COLO668 (cell line): Measurements from ENCODE around the gene KIF26A.

ENCODE experiments used
- DNase-seq: peaks from one replicate; lab custom pipeline; 2025; ENCODE audit not compliant: unreplicated experiment; lab: John Stamatoyannopoulos, UW

KIF26A gene

DNA sequence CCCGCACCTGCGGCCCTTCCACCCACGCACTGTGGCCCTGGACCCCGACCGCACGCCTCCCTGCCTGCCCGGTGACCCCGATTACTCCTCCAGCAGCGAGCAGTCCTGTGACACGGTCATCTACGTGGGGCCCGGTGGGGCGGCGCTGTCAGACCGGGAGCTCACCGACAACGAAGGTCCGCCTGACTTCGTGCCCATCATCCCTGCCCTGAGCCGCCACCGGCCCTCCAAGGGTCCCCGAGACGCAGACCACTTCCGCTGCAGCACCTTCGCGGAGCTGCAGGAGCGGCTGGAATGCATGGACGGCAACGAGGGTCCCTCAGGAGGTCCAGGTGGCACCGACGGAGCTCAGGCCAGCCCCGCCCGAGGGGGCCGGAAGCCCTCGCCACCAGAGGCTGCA is 36.7 kb downstream of the KIF26A start:
- no peak for DNase-seq

DNA sequence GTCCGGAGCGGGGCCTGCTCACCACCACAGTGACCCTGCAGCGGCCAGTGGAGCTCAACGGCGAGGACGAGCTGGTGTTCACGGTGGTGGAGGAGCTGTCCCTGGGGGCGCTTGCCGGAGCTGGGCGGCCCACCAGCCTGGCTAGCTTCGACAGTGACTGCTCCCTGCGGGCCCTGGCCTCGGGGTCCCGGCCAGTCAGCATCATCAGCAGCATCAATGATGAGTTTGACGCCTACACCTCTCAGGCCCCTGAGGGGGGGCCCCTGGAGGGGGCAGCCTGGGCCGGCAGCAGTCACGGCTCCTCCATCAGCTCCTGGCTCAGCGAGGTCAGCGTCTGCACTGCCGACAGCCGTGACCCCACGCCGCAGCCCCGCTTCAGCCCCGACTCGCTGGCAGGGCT is 37.4 kb downstream of the KIF26A start:
- DNase-seq = no peak

DNA sequence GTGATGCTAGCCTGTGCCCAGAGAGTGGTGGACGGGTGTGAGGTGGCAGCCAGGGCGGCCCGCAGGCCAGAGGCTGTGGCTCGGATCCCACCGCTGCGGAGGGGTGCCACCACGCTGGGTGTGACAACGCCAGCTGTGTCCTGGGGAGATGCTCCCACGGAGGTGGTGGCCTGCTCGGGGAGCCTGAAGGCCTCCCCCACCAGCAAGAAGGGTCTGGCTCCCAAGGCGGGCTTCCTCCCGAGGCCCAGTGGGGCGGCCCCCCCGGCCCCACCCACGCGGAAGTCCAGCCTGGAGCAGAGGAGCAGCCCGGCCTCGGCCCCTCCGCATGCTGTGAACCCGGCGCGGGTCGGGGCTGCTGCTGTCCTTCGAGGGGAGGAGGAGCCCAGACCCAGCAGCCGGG is 38.2 kb downstream of the KIF26A start:
- DNase-seq = no peak

DNA sequence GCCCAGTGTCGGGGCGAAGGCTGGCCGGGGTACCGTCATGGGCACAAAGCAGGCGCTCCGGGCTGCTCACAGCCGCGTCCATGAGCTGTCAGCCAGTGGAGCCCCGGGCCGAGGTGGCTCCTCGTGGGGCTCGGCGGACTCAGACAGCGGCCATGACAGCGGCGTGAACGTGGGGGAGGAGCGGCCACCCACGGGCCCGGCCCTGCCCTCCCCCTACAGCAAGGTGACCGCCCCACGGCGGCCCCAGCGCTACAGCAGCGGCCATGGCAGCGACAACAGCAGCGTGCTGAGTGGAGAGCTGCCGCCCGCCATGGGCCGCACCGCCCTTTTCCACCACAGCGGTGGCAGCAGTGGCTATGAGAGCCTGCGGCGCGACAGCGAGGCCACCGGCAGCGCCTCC is 39.0 kb downstream of the KIF26A start:
- DNase-seq = no peak

DNA sequence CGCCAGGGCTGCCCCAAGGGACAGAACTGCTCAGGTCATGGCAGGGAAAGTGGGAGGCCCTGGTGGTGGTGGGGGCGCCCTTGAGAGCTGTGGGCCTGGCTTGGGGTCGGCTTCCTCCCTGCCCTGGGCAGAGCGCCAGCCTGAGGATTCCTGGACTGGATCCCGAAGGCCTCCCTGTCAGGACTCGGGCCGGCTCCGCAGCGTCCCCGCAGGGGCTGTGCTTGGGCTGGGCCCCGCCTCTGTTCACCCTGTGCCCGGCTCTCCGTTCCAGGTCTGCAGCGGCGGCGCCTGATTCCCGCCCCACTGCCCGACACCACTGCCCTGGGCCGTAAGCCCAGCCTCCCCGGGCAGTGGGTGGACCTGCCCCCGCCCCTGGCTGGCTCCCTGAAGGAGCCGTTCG is 39.9 kb downstream of the KIF26A start:
- no peak for DNase-seq

DNA sequence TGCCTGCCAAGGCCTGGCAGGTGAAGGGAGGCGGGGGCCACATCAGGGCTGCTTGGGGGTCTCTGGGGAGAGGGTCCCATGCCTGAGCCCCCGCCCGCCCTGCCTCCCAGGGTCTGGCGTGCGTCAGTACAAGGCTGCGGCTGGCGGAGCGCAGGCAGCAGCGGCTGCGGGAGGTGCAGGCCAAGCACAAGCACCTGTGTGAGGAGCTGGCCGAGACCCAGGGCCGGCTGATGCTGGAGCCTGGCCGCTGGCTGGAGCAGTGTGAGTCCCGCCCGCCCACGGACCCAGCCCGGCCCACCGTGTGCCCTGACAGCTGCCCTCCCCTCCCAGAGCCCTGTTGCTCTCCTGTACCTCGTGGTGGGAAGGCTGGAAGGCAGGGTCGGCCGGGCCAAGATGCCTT is 40.7 kb downstream of the KIF26A start:
- DNase-seq = no peak

DNA sequence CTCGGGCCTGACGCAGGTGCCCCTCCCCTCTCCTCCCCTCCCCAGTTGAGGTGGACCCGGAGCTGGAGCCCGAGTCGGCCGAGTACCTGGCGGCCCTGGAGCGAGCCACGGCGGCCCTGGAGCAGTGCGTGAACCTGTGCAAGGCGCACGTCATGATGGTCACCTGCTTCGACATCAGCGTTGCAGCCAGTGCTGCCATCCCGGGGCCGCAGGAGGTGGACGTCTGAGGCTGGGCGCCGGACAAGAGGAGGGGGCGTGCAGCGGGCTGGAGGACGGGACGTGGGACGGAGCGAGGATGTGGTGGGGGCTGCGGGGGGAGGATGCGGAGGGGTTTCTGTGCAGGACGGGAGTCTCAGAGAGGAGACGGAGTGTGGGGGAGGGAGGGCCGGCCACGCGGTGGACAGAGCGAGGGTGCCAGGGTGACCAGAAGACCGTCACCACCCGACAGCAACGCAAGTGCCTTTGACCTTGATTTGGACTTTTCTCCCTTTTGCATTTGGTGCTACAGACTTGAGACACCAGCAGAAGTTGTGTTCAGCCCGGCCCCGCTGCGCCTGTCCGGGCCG is 41.3 kb downstream of the KIF26A start:
- no peak for DNase-seq

DNA sequence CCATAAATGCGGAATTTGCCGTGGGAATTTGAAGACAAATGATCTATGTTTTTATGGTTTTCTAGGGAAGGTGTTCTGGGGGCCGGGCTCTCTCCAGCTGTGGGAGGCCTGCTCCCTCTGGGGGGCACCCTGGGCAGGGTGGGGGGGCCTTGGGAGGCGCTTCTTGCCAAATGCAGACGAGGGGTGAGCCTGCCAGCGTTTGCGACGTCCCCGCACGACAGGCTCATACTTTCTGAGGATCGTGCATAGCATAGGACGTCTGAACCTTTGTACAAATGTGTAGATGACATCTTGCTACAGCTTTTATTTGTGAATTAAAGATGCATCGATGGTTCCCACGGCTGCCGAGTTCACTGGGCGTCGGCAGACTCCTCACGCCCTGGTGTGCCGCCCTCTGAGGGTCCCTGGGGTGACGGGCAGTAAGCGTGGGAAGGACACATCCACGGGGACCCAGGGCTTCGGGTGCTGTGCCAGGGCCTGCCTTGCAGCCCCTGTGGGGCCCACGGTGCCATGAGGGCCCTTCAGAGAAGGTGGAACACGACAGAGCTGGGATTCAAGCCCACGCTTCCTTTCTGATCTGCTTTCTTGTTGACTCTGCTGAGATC is 42.3 kb downstream of the KIF26A start:
- DNase-seq = no peak

DNA sequence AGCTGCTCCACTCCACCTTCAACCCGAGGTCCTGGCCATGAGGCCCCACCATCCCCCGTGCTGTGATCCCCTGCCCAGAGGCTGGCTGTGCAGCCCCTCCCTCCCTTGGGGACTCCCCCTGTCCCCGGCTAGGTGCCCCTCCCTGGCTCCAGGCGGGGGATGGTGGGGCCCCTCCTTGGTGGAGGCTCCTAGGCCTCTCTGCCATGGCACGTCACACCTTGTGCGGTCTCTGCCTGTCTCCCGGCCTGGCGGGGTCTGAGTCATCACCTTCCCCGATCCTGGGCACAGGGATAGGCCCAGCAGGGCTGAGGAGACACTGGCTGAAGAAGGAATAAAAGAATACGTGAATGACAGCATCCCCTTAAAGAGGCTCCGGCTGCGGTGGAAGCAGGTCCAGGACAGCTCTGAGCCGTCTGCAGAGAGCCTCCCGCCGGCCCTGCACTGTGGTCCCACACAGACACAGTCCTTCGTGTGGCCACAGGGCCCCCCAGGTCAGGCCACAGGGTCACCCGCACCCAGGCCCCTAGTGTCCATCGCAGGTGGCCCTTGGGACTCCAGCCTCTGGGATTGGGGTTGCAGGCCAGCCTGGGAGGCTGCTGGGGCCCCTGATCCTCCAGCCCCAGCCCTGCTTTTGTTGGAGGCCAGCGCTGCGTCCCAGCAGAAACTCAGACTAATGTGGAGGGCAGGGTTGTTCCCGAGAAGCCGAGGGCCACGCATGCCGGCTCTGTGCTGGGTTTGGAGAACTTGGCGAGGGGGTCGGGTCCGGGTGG is 43.6 kb downstream of the KIF26A start:
- no peak for DNase-seq

DNA sequence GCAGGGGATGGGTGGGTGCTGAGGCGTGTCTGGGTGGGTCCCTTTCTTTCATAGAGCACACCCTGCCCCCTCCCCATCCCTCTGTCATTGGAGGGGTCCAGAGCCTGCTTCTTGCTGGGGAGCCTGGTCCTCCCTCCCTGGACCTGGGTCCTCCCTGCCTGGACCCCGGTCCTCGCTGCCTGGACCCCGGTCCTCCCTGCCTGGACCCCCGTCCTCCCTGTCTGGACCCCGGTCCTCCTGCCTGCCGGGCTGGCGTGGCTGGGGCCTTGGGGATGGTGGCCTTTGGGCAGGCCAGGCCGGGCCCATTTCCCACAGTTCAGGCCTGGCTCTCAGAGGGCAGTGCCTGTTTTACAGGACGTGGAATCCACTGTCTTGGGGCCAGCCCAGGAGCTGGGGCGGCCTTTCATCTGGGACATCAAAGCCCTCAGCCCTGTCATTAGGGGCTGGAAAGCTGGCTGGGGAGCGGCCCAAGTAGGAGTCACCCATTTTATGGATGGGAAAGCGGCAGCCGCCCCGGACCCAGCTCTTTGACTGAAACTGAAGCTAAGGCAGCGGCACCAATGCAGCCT is 44.6 kb downstream of the KIF26A start:
- no peak for DNase-seq

DNA sequence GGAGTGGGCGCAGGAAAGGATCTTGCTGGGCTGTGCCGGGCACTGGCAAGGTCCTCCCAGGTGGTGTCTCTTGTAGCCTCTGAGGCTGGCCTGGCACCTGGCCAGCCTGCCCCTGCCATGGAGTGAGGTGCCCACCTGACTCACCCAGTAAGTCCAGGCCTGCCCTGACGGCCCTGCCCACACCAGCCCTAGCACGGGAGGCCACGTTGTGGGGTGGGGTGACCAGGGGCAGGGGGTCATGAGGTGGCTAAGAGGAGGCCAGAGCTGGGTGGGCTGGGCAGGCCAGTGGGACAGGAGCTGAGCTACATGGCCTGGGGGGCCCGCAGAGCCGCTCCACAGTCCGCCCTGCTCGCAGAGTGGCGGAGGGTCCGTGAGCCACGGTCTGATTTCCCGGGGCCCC is 45.4 kb downstream of the KIF26A start:
- DNase-seq = no peak

DNA sequence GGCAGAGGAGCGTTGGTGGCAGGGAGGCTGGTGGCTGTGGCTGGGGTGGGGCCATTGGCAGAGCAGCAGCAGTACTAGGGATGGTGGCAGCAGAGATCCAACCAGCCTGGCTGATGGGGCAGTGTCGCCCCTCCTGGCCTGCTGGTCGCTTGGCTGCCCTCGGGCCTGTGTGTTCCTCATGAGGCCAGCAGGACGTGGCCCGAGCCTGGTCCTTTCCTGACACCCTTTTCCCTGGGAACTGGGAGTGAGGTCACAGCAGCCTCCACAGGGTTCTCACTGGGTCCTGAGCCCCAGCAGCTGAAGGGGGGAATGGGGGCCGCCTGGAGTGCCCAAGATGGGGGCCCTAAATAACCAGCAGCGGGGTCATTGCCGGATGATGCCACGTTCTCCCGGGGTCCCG is 46.1 kb downstream of the KIF26A start:
- DNase-seq = no peak

DNA sequence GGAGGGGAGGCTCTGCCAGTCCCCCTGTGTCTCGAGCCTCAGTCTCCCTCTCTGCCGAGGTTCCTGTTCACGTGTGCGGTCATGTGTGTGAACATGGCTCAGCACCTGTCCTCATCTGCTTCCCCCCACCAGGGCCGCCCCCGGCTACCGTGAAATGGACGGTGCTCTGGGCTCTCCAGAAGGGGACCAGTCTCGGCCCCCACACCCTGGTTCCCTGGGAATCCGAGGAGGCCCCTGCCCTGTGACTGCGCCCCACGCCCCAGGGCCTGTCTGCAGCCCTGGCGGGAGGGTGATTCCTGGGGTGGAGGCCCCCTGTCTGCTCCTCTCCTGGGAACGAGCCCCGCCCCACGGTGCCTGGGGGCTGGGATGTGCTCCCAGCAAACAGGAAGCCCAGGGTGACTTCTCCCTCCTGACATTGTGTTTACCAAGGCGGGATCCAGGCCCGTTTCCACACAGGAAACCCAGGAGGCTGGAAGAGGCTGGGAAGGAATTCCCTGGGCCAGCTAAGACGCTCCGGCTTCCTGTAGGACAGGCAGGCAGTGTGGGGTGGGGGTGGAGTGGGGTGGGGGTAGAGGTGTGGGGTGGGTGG is 46.6 kb downstream of the KIF26A start:
- DNase-seq = no peak

DNA sequence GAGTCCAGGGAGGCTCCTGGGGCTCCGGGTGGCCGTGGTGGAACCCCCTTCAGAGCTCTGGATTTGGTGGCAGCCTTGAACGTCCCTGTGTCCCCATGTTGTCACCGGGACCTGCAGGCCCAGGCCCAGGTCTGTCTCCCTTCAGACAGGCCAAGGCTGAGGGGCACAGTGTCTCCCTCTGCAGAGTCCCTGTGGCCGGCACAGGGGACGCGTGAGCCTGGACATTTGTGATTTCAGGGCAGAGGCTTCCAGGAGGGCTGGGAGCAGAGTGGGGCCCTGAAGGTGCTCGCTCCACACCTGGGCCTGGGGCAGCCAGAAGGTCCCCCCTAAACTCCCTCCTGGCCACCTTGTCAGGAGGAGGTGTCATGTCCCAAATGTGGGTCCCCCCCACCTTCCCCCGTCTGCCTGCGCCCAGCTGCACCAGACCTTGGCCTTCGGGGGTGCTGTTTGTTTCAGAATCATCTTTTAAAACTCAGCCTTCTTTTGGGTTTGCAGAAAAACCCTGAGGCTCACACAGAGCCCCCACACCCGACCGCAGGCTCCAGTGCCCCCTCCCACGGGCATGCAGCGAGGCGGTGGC is 47.6 kb downstream of the KIF26A start:
- no peak for DNase-seq

DNA sequence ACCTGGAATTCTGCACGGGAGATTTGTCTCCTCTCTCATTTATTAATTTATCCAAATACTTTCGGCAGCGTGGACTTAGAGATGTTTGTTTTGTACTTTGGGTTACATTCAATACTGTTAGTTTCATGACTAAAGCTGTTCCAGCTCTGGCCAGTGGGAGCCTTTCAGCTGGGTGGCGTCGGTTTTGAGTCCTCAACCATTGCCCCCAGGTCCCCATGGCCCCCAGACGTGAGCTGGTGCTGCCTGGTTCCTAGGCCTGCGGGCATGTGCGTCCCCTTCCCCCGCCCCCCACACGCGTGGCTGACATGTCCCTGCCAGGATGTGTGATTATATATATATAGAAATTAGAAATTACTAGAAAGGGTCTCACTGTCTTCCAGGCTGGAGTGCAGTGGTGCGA is 48.2 kb downstream of the KIF26A start:
- DNase-seq = no peak

DNA sequence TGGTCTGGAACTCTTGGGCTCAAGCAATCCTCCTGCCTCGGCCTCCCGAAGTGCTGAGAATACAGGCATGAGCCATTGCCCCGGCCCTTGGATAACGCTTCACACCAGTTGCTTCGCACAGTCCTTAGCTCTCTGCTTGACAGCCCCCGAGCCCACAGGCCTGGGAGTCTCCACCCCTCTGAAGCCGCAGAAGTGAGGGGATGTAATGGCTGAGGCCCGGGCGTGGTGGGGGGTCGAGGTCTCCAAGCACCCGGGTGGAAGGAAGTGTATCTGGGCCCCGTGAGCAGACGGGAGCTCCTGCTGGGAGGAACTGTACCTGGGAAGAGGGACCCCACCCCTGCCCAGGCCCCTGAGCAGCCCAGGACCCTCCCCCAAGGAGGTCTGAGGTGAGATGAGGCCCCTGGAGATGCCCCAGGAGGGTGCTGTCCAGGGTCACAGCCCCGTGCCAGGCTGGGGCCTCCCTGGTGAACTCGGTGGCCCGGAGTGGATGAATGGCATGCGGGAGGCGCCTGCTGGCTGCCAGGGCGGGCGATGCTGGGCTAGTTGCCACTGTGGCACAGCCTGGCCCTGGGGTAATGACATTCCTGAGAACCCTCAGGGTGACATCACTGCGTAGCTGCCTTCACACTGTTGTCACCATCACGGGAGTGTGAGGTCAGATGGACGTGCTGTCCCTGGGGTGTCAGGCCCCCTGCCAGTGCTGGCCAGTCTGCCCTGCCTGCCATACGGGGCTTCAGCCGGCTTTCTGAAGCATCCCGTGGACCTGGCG is 48.9 kb downstream of the KIF26A start:
- no peak for DNase-seq

DNA sequence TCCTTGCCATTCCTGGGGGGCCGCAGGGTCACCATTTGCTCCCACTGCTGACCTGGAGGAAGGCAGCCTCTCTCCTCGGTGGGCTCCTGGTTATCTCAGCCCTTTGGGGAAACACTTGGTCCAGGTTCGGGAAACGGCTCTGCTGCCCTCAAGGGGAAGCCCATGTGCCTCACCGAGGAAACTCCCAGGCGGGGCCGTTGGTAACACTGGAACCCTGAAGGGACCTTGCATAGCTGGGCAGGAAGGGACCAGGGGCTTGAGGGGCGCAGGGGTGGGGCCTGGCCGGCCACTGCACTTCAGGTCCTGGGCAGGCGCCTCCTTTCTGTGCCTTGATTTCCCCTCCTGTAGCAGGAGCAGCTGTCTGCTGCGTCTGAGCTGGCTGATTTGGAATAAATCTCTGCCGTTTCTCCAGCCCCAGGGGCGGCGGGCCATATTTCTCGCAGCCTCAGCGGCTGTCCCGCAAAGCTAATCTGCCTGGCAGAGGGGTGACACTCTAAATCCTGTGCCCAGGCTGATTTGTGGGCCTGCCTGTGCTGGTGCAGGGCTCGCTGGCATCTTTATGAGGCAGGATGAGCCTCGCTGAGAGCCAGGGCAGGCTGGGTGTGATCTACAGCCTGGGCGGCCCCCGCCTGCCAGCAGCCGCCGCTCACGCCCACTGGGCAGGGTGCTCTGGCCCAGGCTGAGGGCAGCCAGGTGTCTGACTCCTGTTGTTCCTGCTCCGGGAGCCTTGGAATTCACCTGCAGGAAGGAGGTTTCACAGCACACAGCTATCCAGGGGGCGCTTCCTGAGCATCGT is 49.7 kb downstream of the KIF26A start:
- DNase-seq = no peak

DNA sequence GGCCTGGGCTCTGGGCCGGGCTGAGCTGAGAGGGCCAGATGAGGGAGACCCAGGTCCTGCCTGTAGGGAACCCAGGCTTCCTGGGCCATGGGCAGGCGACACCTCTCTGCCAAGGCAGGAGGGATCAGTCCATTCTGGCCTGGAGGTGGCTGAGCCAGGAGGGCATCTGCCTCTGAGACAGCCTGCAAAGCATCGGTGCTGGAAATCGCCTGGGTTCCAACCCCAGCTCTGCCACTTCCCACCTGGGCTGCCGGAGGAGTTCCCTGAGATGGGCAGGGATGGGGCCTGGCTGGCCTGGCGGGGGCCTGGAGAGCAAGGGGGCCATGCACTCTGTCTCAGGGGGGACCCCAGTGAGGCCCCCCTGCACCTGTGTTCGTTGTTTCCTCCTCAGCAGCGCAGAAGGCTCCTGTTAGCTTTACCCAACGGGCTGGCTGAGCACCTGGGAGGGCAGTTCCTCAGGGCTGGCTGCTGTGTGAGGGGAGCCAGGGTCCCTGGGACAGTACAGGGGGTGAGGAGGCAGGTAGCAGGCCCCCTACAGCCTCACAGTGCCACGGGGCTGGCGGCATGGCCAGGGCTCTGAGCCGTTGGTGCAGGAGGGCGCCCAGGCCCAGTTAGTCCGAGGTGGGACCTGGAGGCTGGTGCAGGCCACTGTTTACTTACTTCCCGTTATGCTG is 50.5 kb downstream of the KIF26A start:
- no peak for DNase-seq

DNA sequence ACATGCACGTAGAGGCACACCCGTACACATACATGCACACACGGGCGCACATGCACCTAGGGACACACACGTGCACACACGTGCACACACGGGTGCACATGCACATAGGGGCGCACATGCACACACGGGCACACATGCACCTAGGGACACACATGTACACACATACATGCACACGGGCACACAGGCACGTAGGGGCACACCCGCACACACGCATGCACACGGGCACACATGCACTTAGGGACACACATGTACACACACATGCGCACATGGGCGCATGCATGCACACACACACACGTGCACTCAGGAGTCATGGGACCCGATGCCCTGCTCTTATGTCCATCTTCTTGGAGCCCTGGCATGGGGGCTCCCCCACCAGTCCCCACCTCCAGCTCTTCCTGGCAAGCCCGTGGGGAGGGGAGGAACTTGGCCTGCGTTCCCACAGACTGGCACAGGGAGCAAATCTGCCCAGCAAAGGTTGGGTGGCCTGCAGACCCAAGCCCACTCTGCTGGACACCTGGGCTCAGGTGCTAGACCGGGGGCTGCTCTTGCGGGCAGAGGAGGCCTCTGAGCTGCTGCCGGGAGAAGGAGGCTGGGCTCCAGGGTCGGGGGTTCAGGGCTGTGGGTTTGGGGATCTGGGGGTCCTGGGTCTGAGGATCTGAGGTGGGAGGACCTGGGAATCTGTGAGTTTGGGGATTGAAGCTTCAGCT is 51.4 kb downstream of the KIF26A start:
- DNase-seq = no peak
